HG02623 (cell line): ENCODE data around the gene ANKRD39.

Experiments used
- ATAC-seq: cut with Tn5 transposase; IDR thresholded peaks from one replicate; pipeline ENCODE4 v1.9.1; 2021; ENCODE audit warnings: moderate library complexity; ENCODE audit not compliant: unreplicated experiment

ANKRD39 gene

DNA sequence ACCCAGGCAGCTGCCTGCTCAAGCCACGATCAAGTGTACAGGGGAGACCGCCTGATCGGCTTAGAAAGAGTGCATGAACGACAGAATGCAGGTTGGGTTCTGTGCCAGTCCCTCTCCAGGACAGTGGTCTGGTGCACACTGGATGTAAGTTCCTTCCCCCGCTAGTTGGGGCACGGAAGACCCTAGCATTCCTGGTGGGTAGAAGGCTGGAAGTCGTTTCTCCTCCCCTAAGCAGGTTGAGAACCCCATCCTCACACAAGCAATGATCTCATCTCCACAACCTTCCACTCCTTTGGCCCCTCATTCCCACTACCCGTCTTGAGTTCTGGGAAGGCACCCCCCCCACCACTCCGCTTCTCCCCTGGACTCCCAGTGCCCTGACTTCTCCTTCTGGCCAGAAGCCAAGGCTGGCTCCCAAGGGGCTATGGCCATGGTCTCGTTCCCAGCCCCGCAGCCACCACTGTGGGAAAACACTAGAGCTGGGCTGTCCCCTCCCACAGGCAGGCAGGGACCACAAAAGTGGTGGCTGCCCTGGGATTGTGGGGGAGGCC is 1.4 kb upstream of the ANKRD39 start:
- no peak for ATAC-seq

DNA sequence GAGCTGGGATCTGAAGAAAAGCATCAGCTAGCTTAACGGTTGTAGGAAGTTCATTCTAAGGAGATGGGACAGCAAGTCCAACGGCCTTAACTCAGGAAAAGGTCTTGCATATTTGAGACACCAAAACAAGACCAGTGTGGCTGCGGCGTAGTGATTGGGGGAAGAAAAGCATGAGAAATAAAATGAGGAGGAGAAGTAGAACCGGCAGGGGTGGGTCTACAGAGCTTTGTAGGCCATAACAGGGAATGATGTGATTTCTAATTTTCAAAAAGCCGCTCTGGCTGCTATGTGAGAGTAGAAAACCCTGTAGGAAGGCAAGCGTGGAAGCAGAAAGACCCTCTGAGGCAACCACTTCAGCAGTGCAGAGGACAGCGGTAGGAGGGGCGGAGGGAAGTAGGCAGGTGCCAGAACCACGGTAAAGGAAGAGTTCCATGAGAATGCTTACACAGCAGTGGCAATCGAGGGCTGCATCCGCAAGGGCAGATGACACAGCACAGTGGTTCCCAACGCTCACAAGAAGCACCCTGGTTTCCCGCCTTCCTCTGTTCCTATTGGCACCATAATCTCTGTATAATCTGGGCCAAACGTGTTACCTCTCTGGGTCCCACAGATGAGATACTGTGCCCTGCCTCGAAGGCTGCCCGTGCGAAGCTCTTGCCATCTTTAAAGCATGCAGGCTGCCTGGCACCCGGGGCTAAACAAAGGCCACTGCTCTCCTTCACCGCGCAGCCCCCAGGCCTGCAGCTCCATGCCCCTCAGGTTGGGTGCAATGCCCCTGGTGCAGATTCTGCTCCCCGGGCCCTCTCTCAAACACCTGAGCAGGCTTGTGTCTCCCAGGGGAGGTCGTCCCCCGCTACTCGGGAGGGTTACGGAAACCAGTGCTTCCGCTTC is 795 bp downstream of the ANKRD39 start:
- no peak for ATAC-seq

DNA sequence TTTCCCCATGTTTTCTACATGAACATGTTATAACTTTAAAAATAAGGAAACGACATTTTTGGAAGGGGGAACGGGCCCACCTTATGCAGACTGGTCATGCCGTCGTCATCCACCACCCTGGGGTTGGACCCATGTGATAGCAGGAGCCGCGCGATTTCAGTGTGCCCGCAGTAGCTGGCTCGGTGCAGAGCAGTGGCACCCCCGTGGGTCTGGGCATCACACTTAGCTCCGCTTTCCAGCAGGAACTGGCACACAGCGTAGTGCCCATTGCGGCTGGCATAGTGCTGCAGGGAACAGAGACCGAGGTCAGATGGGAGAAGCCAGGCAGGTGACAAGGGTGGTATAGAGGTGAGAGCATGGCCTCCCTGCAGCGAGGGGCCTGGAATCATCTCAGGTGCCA is 4.5 kb downstream of the ANKRD39 start:
- no peak for ATAC-seq

DNA sequence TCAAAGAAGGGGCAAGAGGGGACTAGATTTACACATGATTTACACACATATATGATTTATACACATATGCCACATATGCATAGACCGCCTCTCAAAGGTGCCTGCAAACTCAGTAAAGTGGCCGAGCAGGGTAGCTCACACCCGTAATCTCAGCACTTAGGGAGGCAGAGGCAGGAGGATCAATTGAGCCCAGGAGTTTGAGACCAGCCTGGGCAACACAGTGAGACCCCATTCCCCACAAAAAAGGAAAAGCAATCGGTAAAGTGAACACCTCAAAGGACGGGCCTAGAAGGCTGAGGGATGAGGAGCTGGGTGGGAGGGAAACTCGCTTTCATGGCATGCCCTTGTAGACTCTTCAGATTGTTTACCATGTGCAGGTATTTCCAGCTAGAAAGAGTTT is 5.1 kb downstream of the ANKRD39 start:
- ATAC-seq: no peak

DNA sequence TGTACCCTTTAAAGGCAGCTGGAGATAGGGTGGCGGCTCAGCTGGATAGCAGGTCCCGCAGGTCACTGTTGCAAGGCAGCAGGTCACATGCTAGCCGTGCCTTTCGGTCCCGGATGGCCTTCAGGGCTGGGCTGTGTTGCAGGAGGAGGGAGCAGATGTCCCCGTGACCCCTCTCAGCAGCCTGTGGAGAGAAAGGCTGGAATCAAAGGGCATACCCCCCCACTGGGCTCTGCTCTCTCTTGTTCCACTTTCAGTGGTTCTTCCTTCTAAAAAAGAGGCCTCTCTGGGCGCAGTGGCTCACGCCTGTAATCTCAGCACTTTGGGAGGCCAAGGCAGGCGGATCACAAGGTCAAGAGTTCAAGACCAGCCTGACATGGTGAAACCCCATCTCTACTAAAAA is 9.6 kb downstream of the ANKRD39 start:
- no peak for ATAC-seq

DNA sequence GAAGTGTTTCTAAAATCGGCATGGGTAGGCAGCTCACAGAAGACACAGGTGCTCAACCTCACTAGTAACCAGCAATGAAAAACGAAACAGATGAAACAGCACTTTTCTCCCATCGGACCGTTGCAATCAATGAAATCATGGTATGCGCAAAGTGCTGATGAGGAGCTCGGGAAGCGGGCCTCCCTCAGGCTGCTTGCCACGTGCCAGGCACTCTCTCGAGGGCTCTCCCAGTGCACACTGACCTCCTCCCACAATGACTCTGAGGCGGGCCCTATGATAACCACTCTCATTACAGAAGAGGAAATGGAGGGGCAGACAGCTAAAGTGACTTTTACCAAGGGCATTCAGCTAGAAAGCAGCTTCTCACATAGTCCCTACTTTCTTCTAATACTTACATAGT is 10.2 kb downstream of the ANKRD39 start:
- no peak for ATAC-seq

DNA sequence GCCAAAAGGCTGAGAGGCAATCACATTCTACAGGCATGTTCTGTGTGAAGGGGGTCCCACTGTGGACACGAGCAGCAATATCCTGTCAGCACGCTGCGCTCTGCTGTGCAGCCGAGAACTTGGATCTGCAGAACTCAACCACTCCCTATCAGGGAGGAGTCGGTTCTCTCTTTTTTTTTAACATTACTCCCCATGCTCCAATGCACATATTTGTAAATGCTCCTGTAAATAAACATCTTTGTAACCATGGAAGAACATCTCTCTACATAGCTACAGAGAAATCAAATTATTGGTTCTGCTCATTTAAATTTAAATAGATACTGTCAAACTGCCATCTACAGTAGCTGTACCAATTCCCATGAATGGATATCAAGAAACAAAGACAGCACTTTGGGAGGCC is 11.0 kb downstream of the ANKRD39 start:
- no peak for ATAC-seq

DNA sequence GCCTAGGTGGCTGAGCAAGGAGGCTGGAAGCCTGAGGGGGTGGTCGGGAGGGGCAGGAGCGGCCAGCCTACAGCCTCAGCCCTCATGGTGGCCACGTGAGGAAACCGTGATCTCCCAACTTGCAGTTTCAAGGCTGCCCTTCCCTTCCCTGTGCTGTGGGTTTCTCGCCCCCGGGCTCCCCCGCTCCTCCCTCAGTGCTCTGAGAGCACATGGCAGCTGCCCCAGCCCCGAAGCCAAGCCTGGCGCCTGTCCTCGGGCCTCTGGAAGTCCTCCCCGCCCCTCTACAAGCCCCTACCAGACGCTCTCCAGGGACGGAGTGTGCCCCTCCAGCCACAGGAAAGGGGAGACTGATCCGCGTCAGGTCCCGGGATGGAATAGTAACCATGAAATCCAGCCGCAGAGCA is 13.4 kb downstream of the ANKRD39 start:
- no peak for ATAC-seq

DNA sequence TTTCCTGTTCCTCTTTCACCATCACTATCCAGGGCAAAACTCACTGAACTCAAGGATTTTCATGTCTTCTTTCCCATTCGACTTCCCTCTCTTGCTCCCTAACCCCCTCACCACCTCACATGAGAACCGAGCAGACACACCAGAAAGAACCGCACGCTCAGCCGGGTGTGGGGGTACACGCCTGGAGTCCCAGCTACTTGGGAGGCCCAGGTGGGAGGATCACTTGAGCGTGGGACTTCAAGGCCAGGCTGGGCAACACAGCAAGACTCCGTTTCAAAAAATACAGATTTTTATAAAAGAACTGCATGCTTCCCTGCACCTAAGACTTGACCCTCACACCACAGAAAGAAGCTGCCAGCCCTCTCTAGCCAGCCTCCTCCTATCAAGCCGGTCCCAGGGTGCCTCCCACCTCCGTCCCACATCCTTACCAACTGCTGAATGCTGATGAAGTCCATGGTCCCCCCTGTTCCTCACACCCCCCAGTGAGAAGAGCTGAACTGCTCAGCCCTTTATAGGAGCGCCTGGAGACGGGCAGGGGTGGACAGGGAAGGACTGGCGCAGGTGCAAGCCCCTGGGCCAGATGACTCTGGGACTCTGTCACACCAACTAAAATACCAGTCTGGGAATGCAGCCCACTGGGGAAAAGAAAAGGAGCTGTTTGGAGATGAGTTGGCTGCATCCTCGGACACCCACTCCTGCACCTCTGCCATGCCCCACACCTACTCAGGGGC is 14.1 kb downstream of the ANKRD39 start, which contains the start of gene ANKRD23:
TSS of gene ANKRD23 (minus strand) at position 484 of the 731 bp plus-strand sequence. CDS start at position 455, 29 bp downstream.
- ATAC-seq: no peak

DNA sequence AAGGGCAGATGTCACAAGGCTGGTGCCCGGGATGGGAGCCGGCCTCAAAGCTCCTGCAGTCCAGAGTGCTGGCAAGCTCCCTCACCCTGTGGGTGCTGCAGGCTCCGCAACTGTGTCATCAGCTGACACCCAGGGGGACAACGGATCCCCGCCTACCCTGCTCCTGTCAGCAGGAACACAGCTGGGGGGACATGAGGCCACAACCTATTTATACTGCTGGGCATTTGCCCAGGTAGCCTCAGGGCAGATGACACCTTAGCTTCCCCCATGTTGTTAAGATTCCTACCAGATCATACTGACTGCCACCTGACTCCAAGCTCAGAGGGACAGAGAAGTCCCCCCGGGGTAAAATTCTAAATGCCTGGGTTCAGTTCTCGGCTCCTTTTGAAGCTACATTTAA is 15.2 kb downstream of the ANKRD39 start:
- no peak for ATAC-seq

DNA sequence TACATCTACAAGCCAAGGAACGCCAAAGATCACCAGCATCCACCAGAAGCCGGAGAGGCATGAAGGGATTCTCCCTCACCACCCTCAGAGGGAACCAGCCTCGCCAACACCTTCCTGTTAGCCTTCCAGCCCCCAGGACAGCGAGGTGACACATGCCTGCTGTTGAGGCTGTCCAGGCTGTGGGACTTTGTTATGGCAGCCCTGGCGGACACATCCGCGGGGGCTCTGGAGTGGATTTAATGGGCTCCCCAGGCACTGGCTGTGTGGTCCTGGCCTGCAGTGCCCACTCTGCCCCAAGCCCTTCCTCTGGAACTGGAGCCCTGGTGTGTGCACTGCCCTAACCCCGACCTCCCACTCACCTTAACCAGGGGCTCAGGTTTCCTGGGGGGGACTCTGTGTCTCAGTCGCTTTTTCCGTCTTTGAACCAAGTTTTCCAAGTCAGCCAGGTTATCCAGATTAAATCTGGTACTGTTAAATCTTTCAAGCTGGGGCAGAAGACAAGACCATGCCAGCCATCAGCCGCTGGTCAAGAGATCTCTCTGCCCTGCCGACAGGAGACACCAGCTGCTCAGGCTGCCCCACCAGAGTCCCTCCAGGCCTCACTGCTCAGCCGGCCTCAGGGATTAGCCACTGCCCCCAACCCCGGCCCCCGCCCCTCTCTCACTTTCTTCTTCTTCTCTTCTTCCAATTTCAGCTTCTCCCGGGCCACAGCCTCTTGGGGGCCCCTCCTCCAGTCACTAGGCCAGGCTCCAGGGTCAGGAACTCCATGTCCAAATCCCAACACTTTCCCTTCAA is 15.9 kb downstream of the ANKRD39 start:
- ATAC-seq: no peak

DNA sequence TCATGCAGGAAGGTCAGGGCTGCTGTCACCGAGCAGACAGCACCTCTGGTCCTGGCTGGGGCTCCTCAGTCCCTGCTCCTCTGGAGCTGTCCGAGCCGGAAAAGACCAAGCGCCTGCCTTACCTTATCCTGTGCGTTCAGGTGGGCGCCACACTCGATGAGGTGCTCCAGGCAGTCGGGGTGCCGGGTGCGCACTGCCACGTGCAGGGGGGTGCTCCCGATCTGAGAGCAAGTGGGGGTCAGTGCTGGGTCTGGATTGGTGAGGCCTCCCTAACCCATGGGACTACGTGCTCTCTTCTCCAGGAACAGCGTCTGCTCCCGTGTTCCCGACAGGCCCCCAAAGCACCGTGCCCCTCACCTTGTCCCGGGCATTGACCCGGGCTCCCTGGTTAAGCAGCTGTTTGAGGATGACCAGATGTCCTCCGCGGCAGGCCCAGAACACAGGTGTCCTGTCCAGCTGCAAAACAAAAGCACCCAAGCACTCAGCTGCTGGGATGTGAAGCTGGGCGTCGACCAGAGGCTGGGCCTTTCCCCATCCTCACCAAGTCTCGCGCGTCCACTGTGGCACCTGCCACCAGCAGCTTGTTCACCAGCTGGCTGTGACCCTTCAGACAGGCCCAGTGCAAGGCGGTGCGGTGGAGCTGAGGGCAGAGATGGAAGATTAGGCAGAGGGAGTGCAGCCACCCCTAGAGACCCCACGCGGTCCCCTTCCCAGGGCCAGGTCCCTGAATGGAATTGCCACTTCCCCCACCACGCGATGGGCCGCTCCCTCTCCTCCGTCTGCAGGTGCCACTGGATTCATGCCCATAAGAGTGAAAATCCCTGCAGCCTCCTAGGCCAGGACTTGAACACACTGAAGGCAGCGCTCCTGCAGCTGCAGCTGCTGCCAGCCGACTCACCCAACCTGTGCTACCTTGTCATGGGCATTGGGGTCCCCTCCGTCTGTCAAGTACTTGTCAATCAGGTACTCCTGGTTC is 17.7 kb downstream of the ANKRD39 start:
- no peak for ATAC-seq

DNA sequence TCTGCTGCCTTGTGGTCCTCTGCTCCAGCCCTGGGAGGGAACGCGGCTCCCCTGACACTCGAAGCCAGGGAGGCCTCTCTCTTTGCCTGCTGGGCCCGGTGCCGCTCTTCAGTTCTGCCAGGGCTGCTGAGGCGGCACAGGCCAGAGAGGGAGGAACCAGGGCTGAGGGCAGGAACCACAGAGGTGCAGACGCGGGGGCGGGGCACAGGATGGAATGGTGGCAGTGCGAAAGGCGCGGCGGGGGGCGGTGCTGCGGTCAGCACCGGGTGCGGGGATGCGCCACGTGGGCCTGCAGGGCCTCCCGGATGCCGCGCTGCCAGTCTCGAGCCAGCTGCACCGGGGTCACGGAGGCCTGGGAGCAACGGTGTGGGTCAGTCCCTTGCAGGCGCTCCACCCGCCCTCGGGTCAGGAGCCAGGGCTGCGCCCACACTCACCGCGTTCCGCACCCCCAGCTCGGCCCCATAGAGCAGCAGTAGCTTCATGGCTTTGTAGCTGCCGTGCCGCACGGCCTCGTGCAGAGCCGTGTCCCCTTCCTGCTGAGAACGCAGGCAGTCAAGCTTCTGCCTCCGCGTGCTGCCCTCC is 18.4 kb downstream of the ANKRD39 start:
- ATAC-seq: peak; percentile 53

DNA sequence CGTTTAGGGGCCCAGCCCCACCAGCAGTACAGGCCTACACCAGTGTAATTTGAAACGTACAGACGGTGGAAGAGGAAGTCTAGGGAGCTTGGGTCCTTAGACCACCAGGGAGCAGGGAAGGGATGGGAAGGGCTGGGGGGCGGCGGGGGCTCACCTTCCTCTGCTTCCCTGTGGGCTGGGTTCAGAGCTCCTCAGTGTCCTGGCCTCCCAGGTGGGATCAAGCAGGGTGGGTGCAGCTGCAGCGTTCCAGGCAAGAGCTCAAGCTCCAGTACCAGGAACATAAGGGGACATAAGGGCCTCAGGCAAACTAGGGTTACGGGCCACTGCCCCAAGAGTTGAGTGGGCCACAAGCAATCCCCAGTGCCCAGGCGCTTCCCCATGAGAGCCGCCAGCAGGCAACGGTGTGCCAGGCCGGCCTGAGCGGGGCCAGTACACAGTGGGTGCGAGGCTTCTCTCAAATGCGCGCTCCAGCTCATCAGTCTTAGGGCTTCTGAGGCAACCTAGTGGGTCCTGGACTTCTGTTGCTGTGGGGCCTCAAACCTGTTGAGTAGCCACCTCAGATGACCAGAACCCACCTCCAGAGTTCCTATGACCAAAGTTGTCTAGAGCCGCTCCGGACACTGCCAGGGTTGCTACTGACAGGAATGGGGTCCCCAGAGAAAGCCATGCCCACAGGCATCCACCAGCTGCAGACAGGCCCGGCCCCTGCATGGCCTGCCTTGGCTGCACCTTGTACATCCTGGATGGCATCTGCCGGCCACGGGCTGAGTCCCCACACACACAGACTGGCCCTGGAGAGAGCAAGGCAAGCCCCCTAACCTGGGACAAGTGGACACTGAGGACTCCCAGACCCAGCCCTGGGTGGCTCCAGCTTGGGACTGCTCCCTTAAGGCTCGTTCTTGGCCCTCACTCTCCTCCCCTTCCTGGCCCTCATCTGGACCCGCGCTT is 19.2 kb downstream of the ANKRD39 start:
- no peak for ATAC-seq

DNA sequence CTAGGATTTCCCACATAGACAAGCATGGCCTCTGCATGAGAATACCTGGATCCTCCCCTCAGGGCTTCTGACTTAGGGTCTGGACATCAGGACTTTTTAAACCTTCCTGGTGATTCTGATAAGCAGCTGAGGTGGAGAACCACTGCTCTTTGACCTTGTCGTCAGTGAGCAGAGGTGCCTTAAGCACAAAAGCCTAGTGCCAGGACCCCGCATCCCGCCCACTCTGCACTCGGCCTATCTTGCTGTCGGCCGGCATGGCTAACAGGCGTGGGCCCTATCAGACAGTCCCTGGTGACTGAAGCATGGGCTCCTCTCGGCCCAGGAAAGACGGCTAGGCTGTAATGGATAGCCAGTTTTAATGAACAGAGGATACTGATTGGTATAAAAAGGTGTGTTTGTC is 20.2 kb downstream of the ANKRD39 start:
- no peak for ATAC-seq

DNA sequence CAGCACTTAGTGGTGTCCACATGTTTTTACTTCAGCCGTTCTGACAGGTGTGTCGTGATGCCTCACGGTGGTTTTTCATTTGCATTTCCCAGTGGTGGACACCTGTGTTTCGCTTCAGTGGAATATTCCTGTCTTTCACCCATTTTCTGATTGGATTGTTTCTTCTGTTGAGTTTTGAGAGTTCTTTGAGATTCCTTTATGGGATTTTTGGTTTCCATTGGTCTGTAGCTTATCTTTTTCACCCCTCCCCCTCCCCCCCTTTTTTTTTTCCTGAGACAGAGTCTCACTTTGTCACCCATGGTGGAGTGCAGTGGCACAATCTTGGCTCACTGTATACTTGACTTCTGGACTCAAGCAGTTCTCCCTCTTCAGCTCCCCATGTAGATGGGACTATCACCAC is 22.0 kb downstream of the ANKRD39 start:
- no peak for ATAC-seq

DNA sequence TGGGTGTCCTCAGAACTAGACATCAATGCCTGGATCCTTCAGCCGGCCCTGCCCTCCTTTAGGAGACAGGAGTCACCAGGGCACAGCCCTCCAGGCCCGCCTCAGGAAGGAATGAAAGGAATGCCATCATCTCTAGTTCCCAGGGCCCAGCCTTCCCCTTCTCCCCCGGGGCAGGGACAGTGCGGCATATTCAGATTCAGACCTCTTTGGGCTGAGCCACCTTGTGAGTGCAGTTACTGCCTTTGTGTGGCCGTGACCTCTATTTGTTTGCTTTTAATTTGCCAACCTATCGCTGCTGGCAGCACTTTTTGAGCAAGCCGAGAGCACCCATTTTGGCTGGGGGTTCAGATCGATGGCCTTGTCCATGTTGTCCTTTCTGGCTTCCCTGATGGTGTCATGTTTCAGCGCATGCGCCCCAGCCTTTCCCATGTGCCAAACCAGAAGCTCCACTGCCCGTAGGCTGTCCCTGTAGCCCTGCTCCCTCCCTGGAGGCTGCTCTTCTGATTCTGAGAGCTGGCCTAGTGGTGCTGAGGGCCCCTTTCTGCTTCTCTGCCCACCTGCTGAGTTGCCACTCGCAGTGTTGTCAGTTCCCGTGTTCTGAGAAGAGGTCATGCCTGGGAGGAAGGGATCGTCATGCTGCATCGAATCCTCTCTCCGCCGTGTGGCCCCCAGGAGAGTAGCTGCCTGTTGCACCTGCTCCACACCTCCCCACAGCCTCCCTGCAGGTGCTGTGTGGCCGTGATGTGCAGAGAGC is 24.9 kb downstream of the ANKRD39 start:
- no peak for ATAC-seq

DNA sequence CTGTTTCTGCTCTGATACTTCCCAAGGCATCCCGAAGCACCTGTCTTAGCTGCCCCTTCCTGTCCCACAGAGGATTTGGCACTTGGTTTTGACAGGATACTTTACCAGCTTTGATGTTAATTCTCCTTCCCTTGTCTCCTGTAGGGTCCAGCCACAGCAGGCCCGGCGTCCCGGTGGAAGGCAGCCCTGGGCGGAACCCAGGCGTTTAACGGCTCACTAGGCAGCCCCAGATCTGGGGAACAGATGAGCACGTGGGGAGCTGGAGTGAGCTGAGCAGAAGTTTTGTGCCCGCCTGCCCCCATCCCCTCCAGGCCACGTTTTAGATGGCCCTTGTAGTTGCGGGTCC is 25.4 kb downstream of the ANKRD39 start:
- no peak for ATAC-seq
